ENCODE data around the gene CD300E.

Gene CD300E

GRCh38 chr17:74610108-74610507 is 13.4 kb downstream of the CD300E start:
- Histone ChIP-seq H3K27ac (replicated peaks) (no peak overlapping the region), H3K4me3 (replicated peaks; ENCODE audit: insufficient read depth, low read length) (no peak overlapping the region), H3K27me3 (ENCODE audit: insufficient read depth, poor library complexity, severe bottlenecking) (peaks cover 6% of the 10 kb centered on the region)
- no peak for DNase-seq (ENCODE audit: low read depth in 1 of 2, low spot score in 1 of 2)
- no peak for TF ChIP-seq CTCF (IDR thresholded peaks at IDR 0.05; ENCODE audit: insufficient read depth, low read length)
- peak; percentile 95 for TF ChIP-seq REST (IDR thresholded peaks at IDR 0.05; ENCODE audit: insufficient replicate concordance, low read depth)

DNA sequence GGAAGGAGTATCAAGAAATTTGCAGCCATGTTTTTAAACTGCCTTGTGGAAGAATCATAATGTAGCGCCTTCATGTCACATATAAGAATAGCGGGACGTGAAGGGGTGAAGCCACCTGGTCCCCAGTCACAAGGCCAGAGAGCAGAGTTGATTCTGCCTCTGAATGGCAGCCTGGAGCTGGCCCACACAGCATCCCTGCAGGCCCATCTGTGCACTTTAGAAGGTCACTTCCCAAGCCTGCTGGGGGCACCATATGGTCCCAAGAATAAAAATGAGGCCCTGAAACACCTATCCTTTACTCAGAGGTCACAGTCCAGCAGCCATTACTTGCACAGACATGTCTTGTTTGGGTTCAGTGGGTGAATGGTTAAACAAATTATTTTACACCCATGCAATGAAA is 15.0 kb downstream of the CD300E start:
- DNase-seq (ENCODE audit: low read depth in 1 of 2, low spot score in 1 of 2), result no peak
- peaks cover 6% of the 10 kb centered on the region for H3K27me3 ChIP-seq (ENCODE audit: insufficient read depth, poor library complexity, severe bottlenecking)
- no peak overlapping the region for H3K27ac ChIP-seq (replicated peaks)
- no peak for TF ChIP-seq POLR2AphosphoS5 (IDR thresholded peaks at IDR 0.05; ENCODE audit: low read depth)
- no peak overlapping the region for H3K4me3 ChIP-seq (replicated peaks; ENCODE audit: insufficient read depth, low read length)

- no peak for DNase-seq (ENCODE audit: low read depth in 1 of 2, low spot score in 1 of 2)
- Histone ChIP-seq H3K4me3 (replicated peaks; ENCODE audit: insufficient read depth, low read length) (no peak overlapping the region), H3K27ac (replicated peaks) (no peak overlapping the region), H3K27me3 (ENCODE audit: insufficient read depth, poor library complexity, severe bottlenecking) (peaks cover 6% of the 10 kb centered on the region)
- peak; percentile 77 for TF ChIP-seq SPI1 (IDR thresholded peaks at IDR 0.05; ENCODE audit: borderline replicate concordance, low read depth)
- no peak for TF ChIP-seq REST (IDR thresholded peaks at IDR 0.05; ENCODE audit: insufficient replicate concordance, low read depth)
Measured at GRCh38 chr17:74607221-74607620, 16.3 kb downstream of the CD300E start.

DNA sequence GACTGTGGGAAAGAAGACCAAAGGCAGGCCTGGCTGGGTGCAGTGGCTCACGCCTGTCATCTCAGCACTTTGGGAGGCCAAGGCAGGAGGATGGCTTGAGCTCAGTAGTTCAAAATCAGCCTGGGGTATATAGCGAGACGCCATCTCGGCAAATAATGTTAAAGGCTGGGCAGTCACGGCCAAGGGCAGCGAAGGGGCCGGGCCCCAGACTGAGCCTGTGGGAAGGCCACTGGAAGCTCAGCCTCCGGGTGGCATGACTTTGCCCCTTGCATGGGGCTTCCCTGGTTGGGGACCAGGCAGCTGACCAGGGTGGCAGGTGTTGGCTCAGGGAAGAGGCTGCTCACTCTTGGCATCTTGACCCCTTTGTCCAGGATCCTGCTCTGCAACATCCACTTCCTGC is 17.5 kb downstream of the CD300E start:
- Histone ChIP-seq H3K27me3 (ENCODE audit: insufficient read depth, poor library complexity, severe bottlenecking) (peaks cover 6% of the 10 kb centered on the region), H3K4me3 (replicated peaks; ENCODE audit: insufficient read depth, low read length) (no peak overlapping the region), H3K27ac (replicated peaks) (no peak overlapping the region)
- no peak for DNase-seq (ENCODE audit: low read depth in 1 of 2, low spot score in 1 of 2)
- TF ChIP-seq REST (IDR thresholded peaks at IDR 0.05; ENCODE audit: insufficient replicate concordance, low read depth), result no peak

DNA sequence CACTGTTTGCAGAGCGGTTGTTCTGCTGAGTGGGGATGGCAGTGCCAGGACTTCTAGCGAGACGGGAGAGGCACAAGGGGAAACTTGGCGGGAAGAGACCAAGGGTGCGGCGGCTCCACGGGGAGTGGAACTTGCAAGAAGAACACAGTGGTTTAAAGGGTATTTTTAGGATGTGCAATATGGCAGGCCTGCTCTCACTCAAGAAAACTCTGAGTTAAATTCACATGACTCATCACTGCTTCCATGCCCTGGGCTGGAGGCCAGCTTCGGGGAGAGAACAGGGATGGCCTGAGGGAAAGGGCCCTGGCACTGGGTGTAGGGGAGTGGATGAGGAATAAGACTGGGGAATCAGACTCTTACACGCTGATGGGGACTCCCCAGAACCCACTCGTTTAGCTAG is 18.2 kb downstream of the CD300E start:
- no peak for DNase-seq (ENCODE audit: low read depth in 1 of 2, low spot score in 1 of 2)
- Histone ChIP-seq H3K27me3 (ENCODE audit: insufficient read depth, poor library complexity, severe bottlenecking) (peaks cover 6% of the 10 kb centered on the region), H3K4me3 (replicated peaks; ENCODE audit: insufficient read depth, low read length) (no peak overlapping the region), H3K27ac (replicated peaks) (no peak overlapping the region)
- TF ChIP-seq SPI1 (IDR thresholded peaks at IDR 0.05; ENCODE audit: borderline replicate concordance, low read depth) (no peak), REST (IDR thresholded peaks at IDR 0.05; ENCODE audit: insufficient replicate concordance, low read depth) (no peak), POLR2AphosphoS5 (IDR thresholded peaks at IDR 0.05; ENCODE audit: low read depth) (no peak), CTCF (IDR thresholded peaks at IDR 0.05; ENCODE audit: insufficient read depth, low read length) (no peak), GABPA (IDR thresholded peaks at IDR 0.05; ENCODE audit: low read depth) (no peak)

All from HL-60 (cell line).